Fibroblast of the aortic adventitia (primary cell): ENCODE results near the gene PLD5. TPM values are rescaled to one million over a fixed set of nuclear protein-coding genes. Genes with fewer than 3 reads are reported as not detected.
"Not testable (repeated sequence)": the region's sequence is repeated elsewhere in the genome, so short reads cannot be mapped to it uniquely, and the experiment has no call there.

Experiments used
- DNase-seq: peaks from one replicate; pipeline ENCODE4 v3.0.0-alpha.2; 2010; ENCODE audit warnings: low read depth
- H3K4me3 ChIP-seq: 2 replicates; pipeline ENCODE4 v1.5.1; 2011; ENCODE audit warnings: low read depth, mild to moderate bottlenecking, control low read depth, low read length, moderate library complexity
- total RNA-seq: library from RNA; depleted of rRNA; stranded (reverse); fragments of >200 nt; gene quantifications from 2 replicates; pipeline ENCODE4 v1.2.3, GENCODE V29; 2012; ENCODE audit warnings: low replicate concordance
- TF ChIP-seq, protein P1 (sequence below): IDR thresholded peaks from 2 replicates; pipeline ENCODE4 v1.5.1; 2011; ENCODE audit warnings: mild to moderate bottlenecking, low read length, control low read depth, inconsistent platforms; ENCODE audit not compliant: insufficient read depth

Gene PLD5
- total RNA-seq, 1 donor = under 0.01 TPM

DNA sequence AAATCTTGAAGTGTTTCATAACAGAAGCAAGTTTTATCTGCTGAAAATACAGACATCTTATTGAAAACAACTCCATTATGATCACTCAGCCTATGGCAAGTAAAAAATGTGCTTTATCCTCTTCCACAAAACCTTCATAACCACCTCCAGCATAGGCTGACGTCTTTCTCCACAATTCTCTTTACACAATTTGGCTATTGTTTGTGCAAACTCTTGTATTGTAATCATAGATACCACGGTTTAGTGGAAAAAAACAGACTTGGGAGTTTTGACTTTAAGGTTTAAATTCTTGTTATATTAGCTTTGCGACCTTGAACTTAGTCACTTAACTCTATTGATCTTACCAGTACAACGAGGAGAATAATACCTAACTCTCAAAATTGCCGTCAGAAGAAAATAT, 126.1 kb downstream of the PLD5 start:
- TF ChIP-seq, protein P1, sequence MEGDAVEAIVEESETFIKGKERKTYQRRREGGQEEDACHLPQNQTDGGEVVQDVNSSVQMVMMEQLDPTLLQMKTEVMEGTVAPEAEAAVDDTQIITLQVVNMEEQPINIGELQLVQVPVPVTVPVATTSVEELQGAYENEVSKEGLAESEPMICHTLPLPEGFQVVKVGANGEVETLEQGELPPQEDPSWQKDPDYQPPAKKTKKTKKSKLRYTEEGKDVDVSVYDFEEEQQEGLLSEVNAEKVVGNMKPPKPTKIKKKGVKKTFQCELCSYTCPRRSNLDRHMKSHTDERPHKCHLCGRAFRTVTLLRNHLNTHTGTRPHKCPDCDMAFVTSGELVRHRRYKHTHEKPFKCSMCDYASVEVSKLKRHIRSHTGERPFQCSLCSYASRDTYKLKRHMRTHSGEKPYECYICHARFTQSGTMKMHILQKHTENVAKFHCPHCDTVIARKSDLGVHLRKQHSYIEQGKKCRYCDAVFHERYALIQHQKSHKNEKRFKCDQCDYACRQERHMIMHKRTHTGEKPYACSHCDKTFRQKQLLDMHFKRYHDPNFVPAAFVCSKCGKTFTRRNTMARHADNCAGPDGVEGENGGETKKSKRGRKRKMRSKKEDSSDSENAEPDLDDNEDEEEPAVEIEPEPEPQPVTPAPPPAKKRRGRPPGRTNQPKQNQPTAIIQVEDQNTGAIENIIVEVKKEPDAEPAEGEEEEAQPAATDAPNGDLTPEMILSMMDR = no peak

DNA sequence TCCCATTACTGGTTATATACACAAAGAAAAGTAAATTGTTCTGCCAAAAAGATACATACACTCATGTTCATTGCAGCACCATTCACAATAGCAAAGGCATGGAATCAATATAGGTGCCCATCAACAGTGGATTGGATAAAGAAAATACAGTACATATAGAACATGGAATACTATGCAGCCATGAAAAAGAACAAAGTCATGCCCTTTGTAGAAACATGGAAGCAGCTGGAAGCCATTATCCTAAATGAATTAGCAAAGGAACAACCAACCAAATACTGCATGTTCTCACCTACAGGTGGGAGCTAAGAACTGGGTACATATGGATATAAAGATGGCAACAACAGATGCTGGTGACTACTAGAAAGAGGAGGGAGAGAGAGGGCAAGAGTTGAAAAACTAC, 132.6 kb downstream of the PLD5 start:
- DNase-seq = no peak
- H3K4me3 ChIP-seq = no peak overlapping the region

More for the DNA sequence above, 126.1 kb downstream of the PLD5 start:
- DNase-seq = no peak
- H3K4me3 ChIP-seq = no peak overlapping the region

DNA sequence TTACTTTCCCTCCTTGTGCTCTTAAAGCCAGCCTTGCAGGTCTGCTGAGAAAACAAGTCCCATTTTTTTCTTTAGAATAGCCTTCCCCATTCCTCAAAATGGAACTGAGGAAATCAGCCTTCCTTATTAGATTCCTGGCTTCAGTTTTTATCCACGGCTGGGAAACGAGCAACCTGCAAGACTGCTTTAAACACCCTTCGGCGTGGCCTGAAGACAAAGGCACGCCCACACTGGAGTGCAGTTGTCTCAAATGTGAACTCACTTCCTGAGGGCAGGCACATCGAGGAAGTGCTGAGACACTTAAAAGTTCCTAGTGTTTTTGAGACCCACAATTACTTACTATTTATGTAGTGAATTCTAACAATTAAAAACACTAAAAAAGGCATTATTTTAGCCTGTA, 148.4 kb downstream of the PLD5 start:
- not testable (repeated sequence) for DNase-seq, H3K4me3 ChIP-seq

More for the DNA sequence above, 132.6 kb downstream of the PLD5 start:
- TF ChIP-seq, protein P1 = no peak

DNA sequence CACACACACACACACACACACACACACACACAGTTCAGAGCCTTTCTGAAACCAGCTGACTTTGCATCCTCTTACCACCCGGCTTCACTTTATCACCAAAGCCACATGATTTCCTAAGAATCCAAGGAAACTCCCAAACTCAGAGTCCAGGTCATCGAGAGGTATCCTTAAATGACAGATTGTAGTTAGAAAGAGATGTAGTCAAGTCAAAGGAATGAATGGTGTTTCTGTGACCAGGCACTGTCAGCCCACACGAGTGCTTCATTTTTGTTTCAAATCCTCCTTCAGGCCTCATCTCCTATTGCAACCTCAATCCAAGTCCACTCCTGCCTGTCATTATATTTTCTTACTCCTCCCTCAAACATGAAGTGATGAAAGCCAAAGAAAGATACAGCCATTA, 174.1 kb downstream of the PLD5 start:
- DNase-seq = peak; percentile 0
- H3K4me3 ChIP-seq = not testable (repeated sequence)

DNA sequence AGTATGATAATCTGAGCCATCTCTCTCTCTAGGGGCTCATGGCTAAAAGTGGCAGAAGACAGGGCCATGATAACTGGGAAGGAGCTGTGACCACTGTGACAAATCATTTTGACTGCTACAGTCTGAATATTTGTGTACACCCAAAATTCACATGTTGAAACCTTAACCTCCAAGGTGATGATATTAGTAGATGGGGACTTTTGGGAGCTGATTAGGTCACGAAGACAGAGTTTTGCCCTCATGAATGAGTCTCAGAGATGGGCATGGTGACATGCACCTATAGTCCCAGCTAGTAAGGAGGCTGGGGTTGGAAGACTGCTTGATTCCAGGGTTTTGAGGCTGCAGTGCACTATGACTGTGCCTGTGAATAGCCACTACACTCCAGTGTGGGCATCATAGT, 174.9 kb downstream of the PLD5 start:
- TF ChIP-seq, protein P1 = no peak
- no peak for DNase-seq
- H3K4me3 ChIP-seq = no peak overlapping the region

DNA sequence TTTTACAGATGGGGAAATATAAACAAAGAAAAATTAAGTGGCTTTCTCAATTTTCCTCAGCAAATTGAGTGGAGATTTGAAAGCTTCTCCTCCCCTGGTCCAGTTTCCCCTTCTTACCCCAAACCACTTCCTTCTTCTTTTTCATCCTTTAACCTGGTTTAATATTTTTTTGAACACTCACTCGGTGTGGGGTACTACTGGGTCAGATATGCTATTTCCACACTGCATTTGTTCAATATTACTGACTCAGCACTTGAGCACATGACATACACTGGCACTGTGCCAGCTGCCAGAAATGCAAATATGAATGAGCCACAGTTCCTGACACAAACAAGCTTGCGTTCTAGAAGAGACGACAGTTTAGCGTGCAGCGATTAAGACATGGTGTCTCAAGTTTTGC, 193.6 kb downstream of the PLD5 start:
- H3K4me3 ChIP-seq, DNase-seq: not testable (repeated sequence)

DNA sequence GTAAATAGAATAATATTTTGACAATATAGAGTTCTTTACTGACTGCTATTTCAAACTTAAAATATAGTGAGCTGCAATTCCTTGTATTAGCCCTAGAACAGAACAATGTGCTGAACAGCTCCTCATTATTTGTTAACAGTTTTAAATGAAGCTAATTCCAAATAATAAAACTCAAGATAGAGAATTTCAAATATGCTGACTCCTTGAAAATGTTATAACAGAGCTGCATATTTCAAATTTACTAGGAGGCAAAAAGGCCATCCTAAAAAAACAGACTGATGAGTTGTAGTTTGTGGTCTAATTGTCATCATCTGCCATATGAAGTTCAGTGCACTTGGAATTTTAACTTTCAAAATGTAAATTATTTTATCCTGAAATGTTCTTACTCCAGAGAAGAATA, 197.1 kb downstream of the PLD5 start:
- not testable (repeated sequence) for DNase-seq, H3K4me3 ChIP-seq

DNA sequence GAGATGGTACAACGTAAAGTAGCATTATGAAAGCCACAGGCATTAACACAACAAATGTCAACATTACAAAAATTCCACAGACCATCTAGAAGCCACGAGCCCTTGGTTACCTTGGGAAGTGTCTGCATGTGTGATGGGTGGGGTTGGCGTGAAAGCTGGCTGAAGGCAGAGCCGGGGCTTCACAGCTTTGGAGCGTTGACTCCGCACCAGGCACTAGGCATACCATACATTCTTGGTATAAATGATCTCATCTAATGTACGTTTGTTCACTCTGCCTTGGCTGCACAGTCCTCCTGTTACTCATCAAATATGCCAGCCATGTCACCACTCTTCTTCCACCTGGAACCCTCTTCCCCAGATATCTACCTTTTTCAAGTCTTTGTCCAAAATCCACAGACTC, 202.5 kb downstream of the PLD5 start:
- not testable (repeated sequence) for DNase-seq, H3K4me3 ChIP-seq

DNA sequence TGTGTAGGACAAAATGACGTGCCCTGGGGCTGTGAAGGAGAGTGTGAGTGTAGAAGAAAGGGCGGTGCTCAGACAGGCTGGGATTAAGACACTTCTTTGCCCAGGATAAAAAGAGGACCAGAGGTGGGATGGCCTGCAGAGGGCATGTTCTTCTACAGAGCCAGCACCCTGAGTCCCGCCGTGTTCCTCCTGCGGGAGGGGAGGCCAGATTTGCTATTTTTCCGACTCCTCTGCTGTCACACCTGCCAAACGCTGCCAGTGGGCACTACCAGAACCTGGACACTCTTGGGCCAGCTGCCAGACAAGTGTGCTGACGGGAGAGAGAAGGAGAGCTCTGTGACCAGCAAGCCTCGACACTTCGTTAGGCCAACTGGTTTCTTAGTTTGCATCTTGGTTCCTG, 206.4 kb downstream of the PLD5 start:
- no peak for DNase-seq
- TF ChIP-seq, protein P1 = no peak
- no peak overlapping the region for H3K4me3 ChIP-seq

DNA sequence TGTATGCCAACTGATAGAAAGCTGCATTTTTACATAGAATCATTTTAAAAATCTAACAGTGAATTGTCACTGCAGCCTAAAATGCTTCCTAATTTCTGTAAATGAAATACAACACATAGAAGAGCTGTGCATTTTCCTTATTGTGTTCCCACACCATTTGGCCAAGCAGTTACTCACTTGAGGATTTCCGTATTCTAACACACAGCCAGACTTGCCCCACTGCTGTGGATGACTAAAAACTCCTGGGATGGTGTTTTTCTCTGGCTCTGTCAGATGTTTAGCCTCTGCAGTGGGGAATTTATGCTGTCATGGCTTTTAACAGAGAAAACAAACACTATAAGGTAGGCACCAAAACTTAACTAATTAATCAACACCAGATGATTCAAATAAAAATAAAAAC, 209.6 kb downstream of the PLD5 start:
- not testable (repeated sequence) for H3K4me3 ChIP-seq, DNase-seq

DNA sequence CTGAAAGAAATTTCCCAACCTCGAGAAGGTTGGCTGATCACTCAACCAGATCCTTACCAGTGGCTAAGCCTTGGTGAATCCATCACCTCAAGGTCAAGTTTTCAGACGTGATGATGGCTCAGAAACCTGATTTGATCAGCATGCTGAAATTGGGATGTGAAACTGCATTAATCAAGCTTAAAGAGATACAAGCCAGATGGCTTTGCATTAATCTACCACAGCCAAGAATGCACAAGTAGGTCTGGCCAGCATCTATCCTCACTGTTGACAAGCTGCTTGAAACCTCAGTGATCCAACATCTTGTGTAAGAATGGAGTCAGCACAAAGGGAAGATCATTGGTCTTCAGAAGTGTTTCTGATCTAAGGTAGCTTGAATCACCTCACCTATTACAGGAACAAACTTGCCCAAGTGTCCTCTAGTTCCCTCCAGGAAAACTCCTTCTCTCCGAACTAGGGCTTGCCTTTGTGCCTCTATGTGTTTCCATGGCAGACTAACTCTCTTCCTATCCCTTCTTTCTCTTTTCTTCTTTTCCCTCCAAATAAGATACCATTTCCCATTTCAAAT, 210.3 kb downstream of the PLD5 start:
- not testable (repeated sequence) for H3K4me3 ChIP-seq, DNase-seq

DNA sequence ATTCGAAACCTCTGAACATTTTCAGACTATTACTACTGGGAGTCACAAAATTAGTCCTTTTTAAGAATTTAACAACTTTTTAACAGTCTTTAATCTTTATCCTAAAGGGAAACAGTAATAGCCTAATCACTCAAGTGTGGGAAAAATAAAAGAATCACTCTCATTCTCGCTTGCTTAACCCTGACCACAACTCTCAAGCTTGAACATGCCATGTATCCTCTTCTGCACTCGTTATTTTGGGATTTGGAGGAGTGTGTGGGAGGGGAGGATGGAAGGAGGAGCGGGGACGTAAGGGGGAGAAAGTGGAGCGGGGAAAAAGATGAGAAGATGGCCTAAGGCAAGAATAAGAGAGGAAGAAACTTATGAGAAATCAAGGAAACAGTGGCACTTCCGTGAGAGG, 215.8 kb downstream of the PLD5 start:
- not testable (repeated sequence) for DNase-seq, H3K4me3 ChIP-seq

DNA sequence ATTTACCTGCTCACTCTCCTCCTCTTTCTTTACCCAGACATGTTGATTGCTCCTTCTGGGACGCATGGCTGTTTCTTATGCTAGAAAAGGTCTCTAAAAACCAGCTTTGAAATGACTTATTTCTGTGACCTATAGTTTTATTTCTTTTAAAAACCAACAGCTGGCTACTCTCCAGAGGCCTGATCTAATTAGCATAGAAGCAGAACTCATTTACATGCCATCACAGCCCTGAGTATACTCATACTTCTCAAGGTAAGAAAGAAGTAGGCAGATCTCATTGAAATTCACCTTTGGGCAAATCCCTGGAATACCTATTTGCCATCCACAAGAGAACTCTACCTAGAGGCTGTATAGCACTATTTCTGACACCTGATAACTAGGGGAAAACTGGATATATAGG, 230.7 kb downstream of the PLD5 start:
- H3K4me3 ChIP-seq, DNase-seq: not testable (repeated sequence)

DNA sequence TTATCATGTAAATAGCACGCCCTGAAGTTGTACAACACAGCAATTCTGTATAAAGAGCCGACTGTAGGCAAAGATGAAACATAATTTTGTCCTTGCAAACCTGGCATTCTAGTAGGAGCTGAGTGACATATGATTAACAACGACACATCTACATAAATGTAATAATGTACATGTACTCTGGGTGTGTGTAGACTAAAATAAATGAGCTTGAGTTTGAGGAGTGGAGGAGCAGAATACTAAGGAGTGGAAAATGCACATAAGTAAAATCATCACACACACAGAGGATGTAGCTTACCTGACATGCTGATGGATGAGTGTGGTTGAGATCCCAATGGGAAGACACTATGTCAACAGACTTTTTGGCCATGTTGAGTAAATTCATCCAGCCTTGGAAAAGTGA, 236.4 kb downstream of the PLD5 start:
- H3K4me3 ChIP-seq, DNase-seq: not testable (repeated sequence)

DNA sequence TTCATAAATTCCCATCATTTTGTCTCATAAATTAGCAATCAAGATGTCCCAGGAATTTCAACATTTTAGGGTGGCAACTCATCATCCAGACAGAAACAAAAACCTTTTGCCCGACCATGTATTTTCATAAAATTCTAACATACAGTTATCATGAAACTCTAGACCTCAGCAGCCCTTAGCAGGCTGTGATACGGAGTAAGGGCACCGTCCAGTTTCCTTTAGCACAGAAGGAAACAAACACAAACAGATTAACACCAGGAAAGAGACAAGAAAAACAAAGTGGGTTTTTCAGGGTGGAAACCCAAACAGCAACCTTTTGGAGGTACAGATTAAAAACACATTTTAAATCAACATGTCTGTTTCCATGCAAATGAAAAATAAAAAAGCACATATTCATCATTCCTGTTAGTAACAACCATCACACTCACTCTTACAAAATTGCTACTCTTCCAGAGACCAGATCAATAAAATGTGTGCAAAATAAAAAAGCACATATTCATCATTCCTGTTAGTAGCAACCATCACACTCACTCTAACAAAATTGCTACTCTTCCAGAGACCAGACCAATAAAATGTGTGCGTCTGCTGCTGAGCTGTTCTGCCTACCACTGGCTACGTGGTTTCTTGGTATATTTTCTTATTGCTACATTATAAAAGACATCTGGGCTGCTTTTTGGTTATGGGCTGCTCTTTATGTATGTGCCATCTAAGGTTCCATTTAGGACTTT, 241.6 kb downstream of the PLD5 start:
- not testable (repeated sequence) for H3K4me3 ChIP-seq, DNase-seq
